NCI-H2171 treated with DMSO at 0.1 percent for 48 hours (cell line): ENCODE measurements around the gene CTNNA2.
A peak's percentile ranks its signal among the peaks of the same experiment; 100 is the strongest.

ENCODE experiments used
- DNase-seq: peaks from one replicate; lab custom pipeline; 2025; lab: John Stamatoyannopoulos, UW

The CTNNA2 gene

DNA sequence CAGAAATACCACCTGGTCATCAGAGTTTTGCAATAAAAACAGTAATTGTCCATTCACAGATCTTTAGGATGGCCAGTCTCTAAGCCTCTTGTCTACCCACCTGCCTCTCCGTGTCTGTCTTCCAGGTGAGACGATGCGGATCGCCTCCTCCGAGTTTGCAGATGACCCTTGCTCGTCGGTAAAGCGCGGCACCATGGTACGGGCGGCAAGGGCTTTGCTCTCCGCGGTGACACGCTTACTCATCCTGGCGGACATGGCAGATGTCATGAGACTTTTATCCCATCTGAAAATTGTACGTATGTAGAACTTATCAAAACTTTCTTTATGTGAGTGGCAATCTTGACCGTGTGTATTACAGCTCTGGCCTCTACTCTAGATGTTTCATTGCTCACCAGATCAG is 345.0 kb downstream of the CTNNA2 start:
- no peak for DNase-seq

DNA sequence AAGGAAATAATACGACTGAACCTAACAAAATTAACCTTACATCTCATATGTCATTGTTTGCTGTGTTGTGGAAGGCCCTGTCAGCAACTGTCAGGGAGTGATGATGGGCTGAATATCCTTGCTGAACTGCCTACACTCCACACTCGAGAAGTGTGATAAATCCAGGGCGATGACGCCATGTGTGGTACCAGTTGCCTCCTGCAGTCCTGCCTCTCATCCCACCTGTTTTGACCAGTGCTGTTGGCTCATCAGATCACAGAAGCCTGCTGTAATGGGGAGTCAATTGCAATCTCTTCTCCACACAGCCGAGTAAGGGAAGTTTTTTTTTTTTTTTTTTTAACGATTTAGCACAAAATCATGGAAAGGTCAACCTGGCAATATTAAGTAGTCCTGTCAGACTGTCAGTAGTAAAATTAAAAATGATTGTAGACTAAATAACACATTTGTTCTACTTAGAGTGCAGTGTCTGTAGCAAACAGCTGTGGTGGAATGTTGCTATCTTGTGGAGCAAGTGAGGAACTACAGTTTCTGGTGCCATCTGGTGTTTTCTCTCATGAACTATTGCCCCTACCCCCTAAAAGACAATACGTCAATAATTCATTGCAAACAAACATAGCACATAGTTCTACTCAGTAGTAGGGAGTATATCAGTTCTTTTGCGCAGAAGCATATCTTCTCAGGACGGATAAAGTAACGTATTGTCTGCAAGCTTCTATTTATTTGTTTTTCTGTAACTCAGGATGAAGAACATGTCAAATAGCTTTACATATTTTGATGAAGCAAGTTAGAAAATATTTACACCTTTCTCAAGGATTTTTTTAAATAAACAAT is 347.6 kb downstream of the CTNNA2 start:
- DNase-seq, result peak; percentile 27

DNA sequence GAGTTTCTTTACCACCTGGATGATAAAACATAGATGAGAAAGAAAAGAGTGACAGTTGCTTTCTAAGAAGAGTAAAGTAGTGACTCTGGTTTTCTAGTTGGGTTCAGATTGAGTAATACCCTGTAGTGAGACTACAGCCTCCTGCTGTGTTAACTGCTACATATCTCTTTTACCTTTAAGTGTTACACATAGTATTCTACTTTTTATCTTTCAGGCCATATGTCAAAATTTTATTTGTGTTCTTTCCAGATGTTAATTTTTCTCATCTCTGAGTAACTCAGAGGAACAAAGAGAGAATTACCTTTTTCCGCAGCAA is 348.2 kb downstream of the CTNNA2 start:
- no peak for DNase-seq

DNA sequence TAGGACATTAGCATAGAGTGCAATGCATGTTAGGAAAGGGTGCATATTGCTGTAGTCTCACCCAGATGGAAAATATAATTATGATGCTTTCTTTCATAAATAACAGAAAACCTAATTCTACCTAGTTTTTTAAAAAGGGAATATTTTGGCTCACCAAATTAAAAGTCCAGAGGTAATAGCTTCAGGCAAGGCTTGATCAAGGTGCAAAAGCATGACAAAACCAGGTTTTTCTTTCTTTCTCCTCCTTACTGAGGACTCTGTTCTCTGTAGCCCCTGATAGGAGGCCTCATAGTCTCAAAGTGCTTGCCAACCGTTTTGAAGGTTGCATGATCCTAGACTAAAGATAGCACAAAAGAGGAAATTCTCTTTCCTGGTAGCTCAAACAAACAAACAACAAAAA is 349.9 kb downstream of the CTNNA2 start:
- no peak for DNase-seq

DNA sequence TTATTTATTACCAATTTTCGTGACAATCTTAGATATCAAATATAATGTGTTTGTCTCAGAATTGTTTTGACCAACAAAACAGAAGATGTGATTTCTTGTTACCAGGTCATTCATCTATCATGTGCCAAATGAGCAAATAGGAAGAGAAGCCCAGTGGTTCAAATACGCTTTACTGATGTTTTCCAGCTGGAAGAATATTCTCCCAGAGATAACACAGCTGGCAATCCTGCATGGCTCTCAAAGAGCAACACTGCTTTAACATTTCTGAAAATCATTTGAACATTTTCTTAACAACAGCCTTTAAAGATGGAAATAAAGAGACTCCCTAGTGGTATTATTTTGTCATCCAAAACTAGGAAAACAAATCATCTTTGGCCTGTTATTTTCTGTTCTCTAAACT is 359.8 kb downstream of the CTNNA2 start:
- no peak for DNase-seq

DNA sequence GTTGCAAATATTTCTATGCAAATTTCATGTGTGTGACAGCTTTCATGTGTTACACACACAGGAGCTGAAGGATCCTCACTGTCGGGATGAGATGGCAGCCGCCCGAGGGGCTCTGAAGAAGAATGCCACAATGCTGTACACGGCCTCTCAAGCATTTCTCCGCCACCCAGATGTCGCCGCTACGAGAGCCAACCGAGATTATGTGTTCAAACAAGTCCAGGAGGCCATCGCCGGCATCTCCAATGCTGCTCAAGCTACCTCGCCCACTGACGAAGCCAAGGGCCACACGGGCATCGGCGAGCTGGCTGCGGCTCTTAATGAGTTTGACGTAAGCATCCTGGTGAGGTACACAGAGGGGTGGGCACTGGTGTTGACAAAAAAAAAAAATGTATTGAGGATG is 361.2 kb downstream of the CTNNA2 start:
- DNase-seq, result no peak

DNA sequence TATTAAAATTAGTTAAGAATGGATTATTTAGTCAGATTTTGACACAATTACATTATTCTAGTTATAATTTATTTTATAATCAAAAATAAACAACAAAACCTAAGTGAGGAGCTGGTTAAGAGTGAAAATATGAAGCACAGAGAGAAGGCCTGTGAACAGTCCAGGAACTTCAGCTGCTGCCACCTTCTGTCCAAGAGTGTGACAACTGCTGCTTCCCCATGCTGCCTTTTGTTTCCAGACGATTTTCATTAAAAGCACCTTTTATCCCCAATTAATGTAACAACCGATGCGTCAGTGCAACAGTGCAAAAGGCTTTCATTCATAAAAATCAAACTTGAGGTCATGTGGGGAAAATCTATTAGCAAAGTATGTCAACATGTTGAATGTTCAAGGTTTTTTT is 363.6 kb downstream of the CTNNA2 start:
- peak; percentile 3 for DNase-seq

DNA sequence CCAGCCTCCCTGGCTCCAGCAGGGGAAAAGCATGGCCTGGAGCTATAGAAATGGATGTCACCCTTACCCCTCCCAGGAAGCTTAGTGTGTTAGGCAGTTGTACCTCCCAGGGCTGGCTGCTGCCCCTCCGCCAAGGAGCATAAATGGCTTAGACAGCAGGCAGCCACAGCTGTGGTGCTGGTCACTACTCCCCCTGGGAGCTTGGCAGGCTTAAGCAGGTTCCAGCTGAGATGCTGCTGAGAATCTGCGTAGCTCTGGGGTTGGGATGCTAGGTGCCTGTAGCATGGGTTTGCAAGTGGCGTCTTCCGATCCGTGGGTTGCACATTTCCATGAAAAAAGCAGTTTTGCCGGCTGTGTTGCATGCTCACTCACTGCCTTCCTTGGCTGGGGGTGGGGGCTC is 369.7 kb downstream of the CTNNA2 start:
- DNase-seq, result no peak

DNA sequence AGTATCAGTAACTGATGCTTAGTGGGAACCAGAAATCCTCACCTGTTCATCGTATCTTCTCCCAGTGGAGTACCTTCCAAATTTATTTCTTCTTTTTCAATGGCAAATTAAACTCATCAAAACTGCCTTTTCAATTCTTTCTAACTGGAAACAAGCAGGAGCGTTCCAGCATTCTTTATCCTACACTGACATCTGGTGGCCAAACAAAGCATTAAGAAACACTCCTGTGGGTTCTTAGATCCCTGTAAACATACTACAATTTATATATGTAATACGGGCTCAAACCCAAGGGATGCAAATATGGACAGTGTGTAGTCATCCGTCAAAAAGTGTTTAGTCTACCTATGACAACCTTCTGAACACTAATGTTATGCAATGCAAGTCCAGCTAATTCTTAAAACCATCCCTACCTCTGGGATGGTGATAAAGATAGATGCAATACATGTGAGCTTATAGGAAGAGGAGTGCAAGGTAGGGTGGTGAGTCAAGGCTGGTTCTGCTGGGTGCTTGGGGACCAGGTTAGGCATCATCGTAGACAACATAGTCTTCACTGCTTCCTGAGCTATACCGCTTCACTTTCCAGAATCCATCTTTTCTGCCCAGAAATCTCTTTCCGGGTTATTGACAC is 375.0 kb downstream of the CTNNA2 start:
- DNase-seq, result peak; percentile 17

DNA sequence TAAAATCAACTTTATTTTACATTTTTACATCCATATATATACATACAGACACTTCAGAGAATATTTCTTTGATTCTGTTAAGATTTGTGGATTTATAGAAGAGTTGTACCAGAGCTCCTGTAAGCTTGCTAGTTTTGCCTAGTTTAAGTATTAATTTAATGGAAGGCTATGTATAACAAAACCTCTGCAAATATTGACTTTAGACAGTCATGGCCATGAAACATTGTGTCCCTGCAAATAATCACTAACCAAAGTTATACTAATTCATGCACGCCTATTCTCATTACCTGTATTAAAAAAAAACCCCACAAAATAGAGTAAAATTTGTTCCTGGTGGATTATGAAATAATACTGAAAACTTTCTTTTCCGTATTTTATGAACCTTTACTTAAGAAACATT is 379.3 kb downstream of the CTNNA2 start:
- no peak for DNase-seq

DNA sequence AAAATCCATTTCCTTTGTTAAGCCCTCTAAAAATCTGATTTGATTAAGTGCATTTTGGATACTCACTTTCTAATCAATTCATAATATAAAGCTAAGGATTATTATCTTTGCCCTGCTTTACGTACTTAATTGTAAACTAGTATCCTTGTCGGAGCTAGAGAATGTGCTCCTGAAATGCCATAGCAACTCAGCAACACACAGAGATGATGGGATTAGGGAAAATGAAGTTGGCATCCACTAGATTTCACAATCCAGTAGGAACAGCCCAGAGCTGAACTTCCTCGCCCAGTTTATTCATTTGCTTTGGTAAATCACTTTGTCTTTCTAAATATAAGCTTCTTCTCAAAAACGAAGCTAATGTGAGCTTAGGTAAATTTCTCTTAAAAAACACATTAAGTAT is 386.3 kb downstream of the CTNNA2 start:
- DNase-seq, result no peak

DNA sequence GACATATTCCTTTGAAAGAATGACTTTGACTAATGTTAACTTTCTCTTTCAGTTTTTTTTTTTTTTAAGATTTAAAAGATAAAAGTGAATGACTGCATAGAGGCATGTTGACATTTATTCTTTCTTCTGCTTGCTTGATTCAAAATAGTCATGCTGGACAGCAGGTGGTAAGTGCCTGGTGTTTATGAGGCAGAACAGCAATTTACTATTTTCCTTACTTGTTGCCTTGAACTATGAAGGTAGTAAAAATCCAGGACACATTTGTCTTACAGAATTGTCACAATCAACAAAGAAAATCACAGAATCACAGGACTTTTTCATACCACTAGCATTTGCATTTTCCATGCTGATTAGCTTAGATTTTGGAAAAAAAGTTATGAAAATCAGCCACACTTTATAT is 388.3 kb downstream of the CTNNA2 start:
- DNase-seq, result no peak

DNA sequence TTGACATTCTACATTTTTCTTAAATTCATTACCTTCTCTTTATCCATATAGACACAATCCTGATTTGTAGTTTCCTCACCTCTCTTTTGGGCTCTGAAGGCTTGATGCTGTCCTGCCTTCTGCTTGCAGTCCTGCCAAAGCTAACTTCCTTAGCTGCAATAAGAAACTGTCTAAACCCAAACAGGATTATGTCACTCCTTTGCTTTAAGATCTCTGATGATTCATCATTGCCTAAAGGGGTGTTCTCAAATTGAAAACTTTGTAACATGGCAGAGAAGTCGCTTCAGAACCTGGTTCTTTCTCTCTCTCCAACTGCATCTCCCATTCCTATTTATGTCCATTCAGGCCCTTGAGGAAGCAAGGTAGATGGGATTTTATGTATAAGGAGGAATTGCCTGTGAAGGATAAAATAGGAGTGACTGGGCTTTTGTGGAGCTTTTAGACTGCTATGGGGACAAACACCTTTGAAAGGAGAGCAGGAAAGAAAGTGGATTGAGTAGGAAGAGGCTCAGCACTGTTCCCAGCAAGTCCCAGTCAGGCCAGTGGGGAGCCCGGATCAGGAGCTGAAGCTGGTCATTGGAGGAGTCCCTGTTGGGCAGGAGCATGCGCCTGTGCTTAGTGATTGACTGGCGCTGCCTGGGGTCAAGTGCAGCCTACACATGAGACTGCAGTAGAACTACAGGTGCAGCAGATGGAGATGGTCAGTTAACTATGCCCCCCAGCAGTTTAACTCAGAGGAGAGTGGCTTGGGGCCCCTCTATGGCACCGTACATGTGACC is 390.6 kb downstream of the CTNNA2 start:
- no peak for DNase-seq

DNA sequence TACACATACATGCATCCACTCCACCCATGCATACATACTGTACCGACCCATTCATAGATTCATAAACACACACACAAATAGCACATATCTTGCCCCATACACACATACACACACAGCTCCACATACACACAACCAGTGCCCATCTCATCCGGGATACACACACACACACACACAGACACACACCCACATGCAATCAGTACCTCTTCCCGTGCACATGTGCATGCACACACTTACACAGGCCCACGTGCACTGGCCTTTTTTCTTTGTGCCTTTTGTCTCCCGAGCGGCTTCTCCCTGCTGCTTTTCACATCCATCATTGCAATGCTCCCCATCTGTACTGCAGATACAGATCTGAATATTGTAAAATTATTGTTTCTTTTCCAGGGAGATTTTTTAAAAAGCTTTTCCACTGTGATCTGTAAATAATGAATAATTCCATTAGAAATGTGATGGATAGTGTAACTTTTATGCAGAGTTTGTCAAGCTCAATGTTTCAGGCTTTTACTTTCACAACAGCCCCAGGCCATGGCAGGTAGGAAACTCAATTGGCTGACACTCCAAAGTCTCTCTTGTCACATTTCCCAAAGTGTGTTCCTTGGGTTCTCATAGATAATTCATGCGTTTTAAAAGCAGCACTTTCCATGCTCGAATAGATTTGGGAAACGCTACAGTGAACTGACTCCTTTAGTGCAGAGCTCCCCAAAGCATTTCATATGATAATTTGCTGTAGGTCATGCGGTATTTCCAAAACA is 393.5 kb downstream of the CTNNA2 start:
- DNase-seq, result no peak

DNA sequence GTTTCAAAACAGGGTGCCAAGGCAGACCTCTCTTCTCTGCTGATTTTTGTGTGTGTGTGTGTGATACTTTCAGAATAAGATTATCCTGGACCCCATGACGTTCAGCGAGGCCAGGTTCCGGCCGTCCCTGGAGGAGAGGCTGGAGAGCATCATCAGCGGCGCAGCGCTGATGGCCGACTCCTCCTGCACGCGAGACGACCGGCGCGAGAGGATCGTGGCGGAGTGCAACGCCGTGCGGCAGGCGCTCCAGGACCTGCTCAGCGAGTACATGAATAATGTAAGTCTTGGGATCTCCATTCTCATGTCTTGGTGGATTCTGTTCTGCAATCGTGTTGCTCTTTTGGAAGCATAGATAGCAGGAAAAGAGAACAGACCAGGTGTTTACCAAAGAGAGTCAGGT is 396.7 kb downstream of the CTNNA2 start:
- DNase-seq, result no peak

DNA sequence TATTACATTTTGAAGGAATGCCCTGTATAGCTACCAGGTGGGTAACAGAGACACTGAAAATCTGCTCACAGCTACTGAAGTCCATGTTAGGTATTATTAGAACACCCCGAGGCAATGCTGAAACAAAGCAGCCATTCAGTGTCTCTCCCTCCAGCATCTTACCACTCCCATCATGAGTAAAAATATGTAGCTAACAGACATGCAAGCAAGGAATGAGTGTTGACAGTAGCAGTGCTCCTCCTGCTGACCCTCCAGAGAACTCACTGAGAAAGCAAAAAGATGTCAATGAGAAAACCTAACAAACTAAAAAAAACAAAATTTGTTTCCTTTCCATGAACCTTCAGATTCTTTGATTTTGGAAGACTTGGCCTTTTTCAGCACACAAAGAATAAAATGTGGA is 397.8 kb downstream of the CTNNA2 start:
- no peak for DNase-seq

DNA sequence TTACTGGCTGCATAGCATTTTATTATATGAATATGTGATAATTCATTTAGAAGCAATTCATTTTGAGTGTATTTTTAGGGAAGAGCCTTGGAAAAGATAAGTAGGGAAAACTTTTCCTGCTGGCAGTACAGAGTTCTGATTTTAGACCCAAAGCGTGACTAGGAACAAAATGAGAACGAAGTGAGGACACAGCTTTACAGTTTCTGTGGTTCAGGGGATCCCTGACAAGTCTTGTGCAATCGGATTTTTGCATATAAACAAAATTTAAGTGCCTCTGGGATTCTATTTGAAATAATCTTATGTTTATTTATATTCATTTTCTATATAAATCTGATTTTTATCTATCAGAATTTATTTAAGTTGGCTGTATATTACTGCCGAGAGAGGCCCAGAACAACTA is 402.6 kb downstream of the CTNNA2 start:
- no peak for DNase-seq

DNA sequence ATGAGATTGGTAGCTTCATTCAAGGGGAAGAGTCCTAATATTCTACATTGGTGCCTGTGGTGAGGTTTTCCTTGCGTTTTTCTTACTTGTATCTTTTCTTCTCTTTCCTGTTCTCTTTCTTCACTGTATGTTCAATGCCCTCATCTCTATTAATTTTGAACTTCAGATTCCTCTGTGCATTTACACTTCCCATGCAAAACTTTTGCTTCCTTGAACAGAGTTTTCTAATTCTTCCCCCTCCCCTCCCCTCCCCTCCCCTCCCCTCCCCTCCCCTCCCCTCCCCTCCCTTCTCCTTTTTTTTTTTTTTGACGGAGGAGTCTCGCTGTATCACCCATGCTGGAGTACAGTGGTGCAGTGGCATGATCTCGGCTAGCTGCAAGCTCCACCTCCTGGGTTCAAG is 403.4 kb downstream of the CTNNA2 start:
- no peak for DNase-seq

DNA sequence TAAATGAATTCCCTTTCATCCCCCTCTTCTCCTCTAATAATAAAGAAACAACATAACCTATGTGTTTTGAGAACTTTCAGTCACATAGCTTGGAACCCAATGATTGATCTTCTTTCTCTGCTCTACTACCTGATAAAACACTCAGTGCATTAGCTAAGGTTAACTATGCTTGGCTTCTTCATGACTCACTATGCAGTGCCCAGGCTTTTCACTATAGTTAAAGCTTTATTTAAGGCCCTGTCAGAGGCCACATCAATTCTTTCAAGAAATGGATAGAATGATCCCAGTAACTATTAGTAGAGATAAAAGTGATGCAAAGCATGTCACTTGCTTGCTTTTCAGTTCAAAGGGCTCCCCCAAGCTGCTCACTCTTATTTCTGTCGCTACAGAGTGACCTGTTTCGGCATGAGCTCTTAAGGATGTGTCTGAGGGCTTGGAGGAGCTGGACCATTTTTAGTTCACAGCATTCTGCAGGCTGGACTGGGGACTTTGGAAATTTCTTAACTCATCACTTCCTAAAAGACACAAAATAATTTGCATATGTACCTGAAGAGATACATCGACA is 407.7 kb downstream of the CTNNA2 start:
- DNase-seq, result no peak

DNA sequence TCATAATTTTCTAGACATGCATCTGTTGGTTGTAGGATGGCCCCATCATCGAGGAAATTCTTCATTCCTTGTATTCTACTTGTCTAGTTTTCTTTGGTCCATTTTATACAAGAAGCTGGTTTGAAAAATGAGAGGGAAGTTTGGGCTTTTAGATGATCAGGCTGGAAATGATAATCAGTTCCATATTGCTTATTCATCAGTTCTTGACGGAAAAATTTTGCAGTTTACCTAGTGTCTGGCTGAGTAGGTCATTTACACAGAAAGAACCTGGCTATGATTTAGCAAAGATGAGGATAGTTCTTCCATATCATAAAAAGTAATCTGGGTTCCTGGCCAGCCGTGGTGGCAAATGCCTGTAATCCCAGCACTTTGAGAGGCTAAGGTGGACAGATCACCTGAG is 416.8 kb downstream of the CTNNA2 start:
- DNase-seq, result no peak

DNA sequence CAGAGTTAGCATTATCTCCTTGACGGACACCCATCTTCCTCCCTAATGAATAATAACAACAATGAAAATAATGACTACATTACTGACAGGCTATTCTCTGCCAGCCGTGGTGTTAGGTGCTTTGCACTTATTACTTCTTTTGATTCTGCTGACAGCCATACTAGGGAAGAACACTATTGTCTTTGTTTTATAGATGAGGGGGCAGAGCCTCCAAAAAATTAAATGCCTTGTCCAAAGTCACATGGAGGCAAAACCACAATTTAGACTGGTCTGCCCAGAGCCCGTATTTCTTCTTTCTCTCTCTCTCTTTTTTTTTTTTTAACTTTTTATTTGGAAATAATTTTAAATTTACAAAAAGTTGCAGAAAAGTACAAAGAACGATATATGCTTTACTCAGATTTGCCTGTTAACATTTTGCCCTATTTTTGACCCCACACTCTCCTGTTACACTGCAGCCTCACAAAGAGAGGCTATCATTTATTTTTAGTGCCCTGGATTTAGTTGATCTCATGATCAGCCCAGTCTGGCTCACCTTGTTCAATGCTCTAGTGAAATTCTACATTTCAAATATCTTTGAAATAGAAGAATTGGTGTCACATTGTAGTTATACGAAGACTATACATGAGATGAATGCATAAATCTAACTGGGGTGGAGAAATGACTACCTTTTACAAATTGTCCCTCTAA is 422.3 kb downstream of the CTNNA2 start:
- no peak for DNase-seq
